ENCODE measurements around the gene SSH3.

Gene SSH3

DNA sequence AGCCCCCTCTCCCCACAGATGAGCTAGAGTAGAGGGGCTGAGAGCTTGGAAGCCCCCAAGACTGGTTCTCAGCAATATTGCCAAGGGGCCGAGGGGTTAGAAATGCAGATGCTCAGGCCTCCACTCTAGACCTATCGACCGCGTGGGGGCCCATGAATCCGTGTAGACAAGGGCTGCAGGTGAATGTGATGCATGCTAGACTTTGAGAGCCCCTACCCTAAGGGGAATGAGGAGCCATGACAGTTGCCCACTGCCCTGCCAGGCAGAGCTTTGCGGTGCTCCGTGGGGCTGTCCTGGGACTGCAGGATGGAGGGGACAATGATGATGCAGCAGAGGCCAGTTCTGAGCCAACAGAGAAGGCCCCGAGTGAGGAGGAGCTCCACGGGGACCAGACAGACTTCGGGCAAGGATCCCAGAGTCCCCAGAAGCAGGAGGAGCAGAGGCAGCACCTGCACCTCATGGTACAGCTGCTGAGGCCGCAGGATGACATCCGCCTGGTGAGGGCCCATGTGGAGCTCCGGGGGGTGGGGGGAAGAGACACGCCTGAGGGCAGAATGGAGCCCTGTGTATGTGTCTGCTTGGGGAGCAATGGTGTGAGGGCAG is 1.3 kb downstream of the SSH3 start:
- H3K9ac ChIP-seq (ENCODE audit: low read length): no peak overlapping the region
- peak overlapping the region; percentile 77 for H3K4me3 ChIP-seq (ENCODE audit: low read length)

DNA sequence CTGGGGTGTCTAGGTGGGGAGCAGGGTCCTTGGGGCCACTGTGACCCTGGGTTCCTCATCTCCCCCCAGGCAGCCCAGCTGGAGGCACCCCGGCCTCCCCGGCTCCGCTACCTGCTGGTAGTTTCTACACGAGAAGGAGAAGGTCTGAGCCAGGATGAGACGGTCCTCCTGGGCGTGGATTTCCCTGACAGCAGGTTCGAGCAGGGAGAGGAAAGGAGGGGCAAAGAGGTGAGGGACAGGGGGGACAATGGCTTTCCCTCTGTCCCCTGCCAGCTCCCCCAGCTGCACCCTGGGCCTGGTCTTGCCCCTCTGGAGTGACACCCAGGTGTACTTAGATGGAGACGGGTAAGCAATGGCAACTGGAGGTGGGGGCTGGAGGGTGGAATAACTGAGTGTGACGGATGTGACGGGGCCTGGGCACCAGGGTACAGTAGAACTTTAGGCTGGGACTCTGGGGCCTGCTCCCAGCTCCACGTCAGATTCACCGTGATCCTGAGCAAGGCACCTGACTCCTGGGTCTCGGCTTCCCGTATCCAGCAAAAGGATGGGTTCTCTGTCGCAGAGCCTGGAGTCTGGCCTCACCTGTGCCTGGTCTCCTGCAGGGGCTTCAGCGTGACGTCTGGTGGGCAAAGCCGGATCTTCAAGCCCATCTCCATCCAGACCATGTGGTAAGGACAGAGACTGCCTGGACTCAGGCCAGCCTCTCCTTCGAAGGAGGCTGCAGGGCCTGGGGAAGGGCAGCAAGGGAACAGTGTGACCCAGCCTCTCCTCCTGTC is 3.6 kb downstream of the SSH3 start:
- peaks cover 2% of the 10 kb centered on the region for H3K4me1 ChIP-seq (ENCODE audit: control insufficient read depth, low read depth, low read length)
- H3K36me3 ChIP-seq (ENCODE audit: control insufficient read depth, low read depth, low read length): no peaks in the 10 kb centered on the region
- H3K4me3 ChIP-seq (ENCODE audit: low read length): no peak overlapping the region
- H3K27me3 ChIP-seq (ENCODE audit: control insufficient read depth, insufficient read depth, low read length): peaks cover 12% of the 10 kb centered on the region
- H3K9me3 ChIP-seq (ENCODE audit: control insufficient read depth, low read depth, low read length): no peaks in the 10 kb centered on the region
- no peak overlapping the region for H3K9ac ChIP-seq (ENCODE audit: low read length)
- H3K27ac ChIP-seq (ENCODE audit: low read length): no peak overlapping the region

More for the DNA sequence above, 1.3 kb downstream of the SSH3 start:
- Histone ChIP-seq H3K9me3 (ENCODE audit: control insufficient read depth, low read depth, low read length) (no peaks in the 10 kb centered on the region), H3K4me1 (ENCODE audit: control insufficient read depth, low read depth, low read length) (peaks cover 5% of the 10 kb centered on the region), H3K36me3 (ENCODE audit: control insufficient read depth, low read depth, low read length) (peaks cover 3% of the 10 kb centered on the region), H3K27ac (ENCODE audit: low read length) (no peak overlapping the region), H3K27me3 (ENCODE audit: control insufficient read depth, insufficient read depth, low read length) (peaks cover 12% of the 10 kb centered on the region)

DNA sequence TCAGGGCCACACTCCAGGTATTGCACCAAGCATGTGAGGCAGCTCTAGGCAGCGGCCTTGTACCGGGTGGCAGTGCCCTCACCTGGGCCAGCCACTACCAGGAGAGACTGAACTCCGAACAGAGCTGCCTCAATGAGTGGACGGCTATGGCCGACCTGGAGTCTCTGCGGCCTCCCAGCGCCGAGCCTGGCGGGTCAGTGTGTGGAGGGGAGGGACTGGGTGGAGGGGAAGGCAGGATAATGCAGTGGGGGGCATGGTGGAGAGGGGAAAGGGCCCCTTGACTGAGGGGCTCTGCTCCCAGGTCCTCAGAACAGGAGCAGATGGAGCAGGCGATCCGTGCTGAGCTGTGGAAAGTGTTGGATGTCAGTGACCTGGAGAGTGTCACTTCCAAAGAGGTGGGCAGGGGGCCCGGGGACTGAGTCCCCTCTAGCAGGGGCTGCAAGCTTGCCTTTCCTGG is 4.2 kb downstream of the SSH3 start:
- no peaks in the 10 kb centered on the region for H3K4me1 ChIP-seq (ENCODE audit: control insufficient read depth, low read depth, low read length)
- H3K27ac ChIP-seq (ENCODE audit: low read length): no peak overlapping the region
- H3K9ac ChIP-seq (ENCODE audit: low read length): no peak overlapping the region
- H3K9me3 ChIP-seq (ENCODE audit: control insufficient read depth, low read depth, low read length): no peaks in the 10 kb centered on the region
- peaks cover 12% of the 10 kb centered on the region for H3K27me3 ChIP-seq (ENCODE audit: control insufficient read depth, insufficient read depth, low read length)
- H3K4me3 ChIP-seq (ENCODE audit: low read length): no peak overlapping the region
- no peaks in the 10 kb centered on the region for H3K36me3 ChIP-seq (ENCODE audit: control insufficient read depth, low read depth, low read length)

DNA sequence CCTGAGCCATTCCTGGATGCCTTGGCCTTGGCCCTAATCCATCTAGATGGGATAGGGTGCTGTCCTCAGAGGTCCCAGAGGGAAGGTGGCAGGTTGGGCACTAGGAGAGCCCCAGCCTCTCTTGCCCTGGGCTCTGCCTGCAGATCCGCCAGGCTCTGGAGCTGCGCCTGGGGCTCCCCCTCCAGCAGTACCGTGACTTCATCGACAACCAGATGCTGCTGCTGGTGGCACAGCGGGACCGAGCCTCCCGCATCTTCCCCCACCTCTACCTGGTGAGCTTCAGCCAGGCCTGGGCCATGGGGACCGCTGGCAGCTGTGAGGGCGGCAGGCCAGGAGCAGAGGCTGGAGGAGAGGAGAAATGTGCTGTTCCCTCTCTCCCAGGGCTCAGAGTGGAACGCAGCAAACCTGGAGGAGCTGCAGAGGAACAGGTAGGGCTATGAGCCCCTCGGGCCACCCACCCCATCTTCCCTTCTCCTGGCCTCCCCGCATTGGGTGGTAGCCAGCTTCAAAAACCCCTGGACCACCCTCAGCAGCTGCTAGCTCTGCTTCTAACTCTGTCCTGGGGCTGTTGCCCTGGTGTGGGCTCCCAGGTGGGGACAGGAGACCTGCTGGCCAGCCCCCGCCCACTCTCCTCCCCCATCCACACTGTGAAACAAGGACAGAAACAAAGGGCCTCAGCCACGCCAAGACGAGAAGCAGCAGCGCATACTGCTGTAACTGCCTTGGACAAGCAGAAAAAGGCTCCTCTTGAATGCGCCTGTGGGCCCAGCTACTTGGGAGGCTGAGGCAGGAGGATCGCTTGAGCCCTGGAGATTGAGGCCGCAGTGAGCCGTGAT is 4.9 kb downstream of the SSH3 start:
- Histone ChIP-seq H3K36me3 (ENCODE audit: control insufficient read depth, low read depth, low read length) (no peaks in the 10 kb centered on the region), H3K27ac (ENCODE audit: low read length) (no peak overlapping the region), H3K9ac (ENCODE audit: low read length) (no peak overlapping the region), H3K4me1 (ENCODE audit: control insufficient read depth, low read depth, low read length) (no peaks in the 10 kb centered on the region), H3K27me3 (ENCODE audit: control insufficient read depth, insufficient read depth, low read length) (peaks cover 12% of the 10 kb centered on the region), H3K9me3 (ENCODE audit: control insufficient read depth, low read depth, low read length) (no peaks in the 10 kb centered on the region), H3K4me3 (ENCODE audit: low read length) (no peak overlapping the region)

DNA sequence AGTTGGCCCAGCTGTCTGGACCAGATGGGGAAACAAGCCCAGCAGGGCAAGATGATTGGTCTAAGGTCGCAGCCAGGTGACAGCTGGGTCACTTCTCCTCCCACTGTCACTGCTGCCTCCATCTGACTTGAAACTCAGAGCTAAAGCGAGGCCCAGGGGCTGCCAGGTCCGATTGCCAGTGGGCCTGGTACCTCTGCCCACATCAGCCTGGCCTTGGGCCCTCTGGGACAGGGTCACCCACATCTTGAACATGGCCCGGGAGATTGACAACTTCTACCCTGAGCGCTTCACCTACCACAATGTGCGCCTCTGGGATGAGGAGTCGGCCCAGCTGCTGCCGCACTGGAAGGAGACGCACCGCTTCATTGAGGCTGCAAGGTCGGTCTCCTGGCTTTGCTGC is 5.8 kb downstream of the SSH3 start:
- Histone ChIP-seq H3K36me3 (ENCODE audit: control insufficient read depth, low read depth, low read length) (no peaks in the 10 kb centered on the region), H3K27ac (ENCODE audit: low read length) (no peak overlapping the region)

DNA sequence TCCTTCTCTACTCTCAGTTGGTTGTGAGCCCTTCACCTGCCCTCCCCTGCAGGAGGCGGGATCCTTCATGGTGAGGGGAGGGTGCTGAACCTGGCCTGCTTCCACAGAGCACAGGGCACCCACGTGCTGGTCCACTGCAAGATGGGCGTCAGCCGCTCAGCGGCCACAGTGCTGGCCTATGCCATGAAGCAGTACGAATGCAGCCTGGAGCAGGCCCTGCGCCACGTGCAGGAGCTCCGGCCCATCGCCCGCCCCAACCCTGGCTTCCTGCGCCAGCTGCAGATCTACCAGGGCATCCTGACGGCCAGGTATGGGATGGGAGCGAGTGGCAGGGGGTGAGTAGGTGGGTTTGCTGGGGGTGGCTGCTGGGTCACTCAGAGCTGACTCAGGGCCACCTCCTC is 6.3 kb downstream of the SSH3 start:
- H3K9me3 ChIP-seq (ENCODE audit: control insufficient read depth, low read depth, low read length): no peaks in the 10 kb centered on the region
- no peak overlapping the region for H3K9ac ChIP-seq (ENCODE audit: low read length)
- no peaks in the 10 kb centered on the region for H3K36me3 ChIP-seq (ENCODE audit: control insufficient read depth, low read depth, low read length)
- no peaks in the 10 kb centered on the region for H3K4me1 ChIP-seq (ENCODE audit: control insufficient read depth, low read depth, low read length)
- no peak overlapping the region for H3K4me3 ChIP-seq (ENCODE audit: low read length)
- peaks cover 3% of the 10 kb centered on the region for H3K27me3 ChIP-seq (ENCODE audit: control insufficient read depth, insufficient read depth, low read length)
- H3K27ac ChIP-seq (ENCODE audit: low read length): no peak overlapping the region

More for the DNA sequence above, 5.8 kb downstream of the SSH3 start:
- no peak overlapping the region for H3K4me3 ChIP-seq (ENCODE audit: low read length)
- peaks cover 8% of the 10 kb centered on the region for H3K27me3 ChIP-seq (ENCODE audit: control insufficient read depth, insufficient read depth, low read length)
- no peak overlapping the region for H3K9ac ChIP-seq (ENCODE audit: low read length)
- no peaks in the 10 kb centered on the region for H3K4me1 ChIP-seq (ENCODE audit: control insufficient read depth, low read depth, low read length)
- H3K9me3 ChIP-seq (ENCODE audit: control insufficient read depth, low read depth, low read length): no peaks in the 10 kb centered on the region

DNA sequence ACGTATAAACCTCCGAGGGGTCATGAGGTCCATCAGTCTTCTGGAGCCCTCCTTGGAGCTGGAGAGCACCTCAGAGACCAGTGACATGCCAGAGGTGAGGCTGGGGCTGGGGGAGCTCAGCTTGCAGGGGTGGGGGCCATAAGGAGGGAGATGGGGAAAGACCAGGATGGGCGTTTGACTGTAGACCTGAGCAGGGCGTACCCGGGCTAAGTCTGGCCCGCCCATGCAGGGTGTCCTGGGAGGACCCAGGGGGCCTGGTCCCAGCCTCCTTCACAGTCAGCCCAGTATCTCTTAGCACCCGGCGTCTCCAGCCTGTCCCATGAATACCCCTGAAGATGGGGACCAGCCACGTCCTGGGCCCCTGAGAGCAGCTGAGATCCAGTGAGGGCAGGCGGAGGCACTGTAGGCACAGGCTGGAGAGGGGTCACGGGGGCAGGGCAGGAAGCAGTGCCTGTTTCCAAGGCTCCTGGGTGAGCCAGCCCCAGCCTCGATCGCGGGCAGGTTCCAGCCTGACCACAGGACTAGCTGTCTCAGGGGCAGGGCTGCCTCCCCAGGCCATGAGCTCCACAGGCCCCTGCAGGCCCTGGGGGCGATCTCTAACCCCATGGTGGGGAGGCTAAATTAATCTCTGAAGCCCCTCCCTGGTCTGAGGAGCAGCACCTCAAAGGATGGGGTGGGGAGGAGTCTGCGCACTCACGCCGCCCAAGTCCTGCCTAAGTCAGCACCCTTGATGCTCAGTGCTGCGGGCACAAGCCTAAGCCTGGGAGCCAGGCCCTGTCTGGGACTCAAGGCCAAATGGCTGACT is 7.1 kb downstream of the SSH3 start:
- Histone ChIP-seq H3K4me3 (ENCODE audit: low read length) (no peak overlapping the region), H3K9ac (ENCODE audit: low read length) (no peak overlapping the region), H3K36me3 (ENCODE audit: control insufficient read depth, low read depth, low read length) (no peaks in the 10 kb centered on the region), H3K9me3 (ENCODE audit: control insufficient read depth, low read depth, low read length) (no peaks in the 10 kb centered on the region), H3K4me1 (ENCODE audit: control insufficient read depth, low read depth, low read length) (no peaks in the 10 kb centered on the region), H3K27ac (ENCODE audit: low read length) (no peak overlapping the region), H3K27me3 (ENCODE audit: control insufficient read depth, insufficient read depth, low read length) (peaks cover 4% of the 10 kb centered on the region)

DNA sequence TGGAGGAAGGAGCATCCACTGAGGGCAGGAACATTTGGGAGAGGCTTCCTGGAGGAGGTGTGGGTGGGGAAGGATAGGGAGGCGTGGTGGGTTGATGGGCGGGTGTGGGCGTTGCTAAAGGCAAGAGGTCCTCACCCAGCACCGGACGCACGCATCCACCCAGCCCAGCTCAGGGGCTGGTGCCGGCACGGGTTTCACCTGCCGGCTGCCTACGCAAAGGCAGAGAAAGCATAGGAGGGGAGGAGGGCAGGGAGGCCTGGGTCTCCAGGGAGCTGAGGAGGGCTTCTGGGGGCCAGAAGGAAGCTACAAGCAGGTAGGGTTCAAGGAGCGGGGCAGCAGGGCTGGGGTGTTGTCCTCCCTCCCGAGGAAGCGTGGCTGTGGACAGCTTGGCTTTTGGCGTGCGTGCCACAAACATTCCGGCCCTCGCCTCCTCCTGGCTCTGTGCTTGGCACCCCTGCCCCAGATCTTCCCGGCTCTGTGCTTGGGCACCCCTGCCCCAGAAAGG is 7.8 kb downstream of the SSH3 start:
- Histone ChIP-seq H3K4me3 (ENCODE audit: low read length) (no peak overlapping the region), H3K4me1 (ENCODE audit: control insufficient read depth, low read depth, low read length) (no peaks in the 10 kb centered on the region), H3K27ac (ENCODE audit: low read length) (no peak overlapping the region), H3K9me3 (ENCODE audit: control insufficient read depth, low read depth, low read length) (no peaks in the 10 kb centered on the region), H3K36me3 (ENCODE audit: control insufficient read depth, low read depth, low read length) (no peaks in the 10 kb centered on the region), H3K27me3 (ENCODE audit: control insufficient read depth, insufficient read depth, low read length) (peaks cover 8% of the 10 kb centered on the region), H3K9ac (ENCODE audit: low read length) (no peak overlapping the region)

DNA sequence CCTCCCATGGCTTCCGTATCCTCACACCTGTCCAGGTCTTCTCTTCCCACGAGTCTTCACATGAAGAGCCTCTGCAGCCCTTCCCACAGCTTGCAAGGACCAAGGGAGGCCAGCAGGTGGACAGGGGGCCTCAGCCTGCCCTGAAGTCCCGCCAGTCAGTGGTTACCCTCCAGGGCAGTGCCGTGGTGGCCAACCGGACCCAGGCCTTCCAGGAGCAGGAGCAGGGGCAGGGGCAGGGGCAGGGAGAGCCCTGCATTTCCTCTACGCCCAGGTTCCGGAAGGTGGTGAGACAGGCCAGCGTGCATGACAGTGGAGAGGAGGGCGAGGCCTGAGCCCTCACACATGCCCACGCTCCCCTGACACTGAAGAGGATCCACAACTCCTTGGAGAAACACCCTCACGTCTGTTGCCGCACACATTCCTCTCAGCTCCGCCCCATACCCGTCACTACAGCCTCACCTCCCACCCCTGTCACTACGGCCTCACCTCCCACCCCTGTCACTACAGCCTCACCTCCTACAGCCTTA is 8.3 kb downstream of the SSH3 start:
- no peaks in the 10 kb centered on the region for H3K4me1 ChIP-seq (ENCODE audit: control insufficient read depth, low read depth, low read length)
- H3K4me3 ChIP-seq (ENCODE audit: low read length): no peak overlapping the region
- H3K27me3 ChIP-seq (ENCODE audit: control insufficient read depth, insufficient read depth, low read length): peaks cover 8% of the 10 kb centered on the region
- no peak overlapping the region for H3K27ac ChIP-seq (ENCODE audit: low read length)
- H3K9me3 ChIP-seq (ENCODE audit: control insufficient read depth, low read depth, low read length): no peaks in the 10 kb centered on the region
- no peaks in the 10 kb centered on the region for H3K36me3 ChIP-seq (ENCODE audit: control insufficient read depth, low read depth, low read length)
- no peak overlapping the region for H3K9ac ChIP-seq (ENCODE audit: low read length)

DNA sequence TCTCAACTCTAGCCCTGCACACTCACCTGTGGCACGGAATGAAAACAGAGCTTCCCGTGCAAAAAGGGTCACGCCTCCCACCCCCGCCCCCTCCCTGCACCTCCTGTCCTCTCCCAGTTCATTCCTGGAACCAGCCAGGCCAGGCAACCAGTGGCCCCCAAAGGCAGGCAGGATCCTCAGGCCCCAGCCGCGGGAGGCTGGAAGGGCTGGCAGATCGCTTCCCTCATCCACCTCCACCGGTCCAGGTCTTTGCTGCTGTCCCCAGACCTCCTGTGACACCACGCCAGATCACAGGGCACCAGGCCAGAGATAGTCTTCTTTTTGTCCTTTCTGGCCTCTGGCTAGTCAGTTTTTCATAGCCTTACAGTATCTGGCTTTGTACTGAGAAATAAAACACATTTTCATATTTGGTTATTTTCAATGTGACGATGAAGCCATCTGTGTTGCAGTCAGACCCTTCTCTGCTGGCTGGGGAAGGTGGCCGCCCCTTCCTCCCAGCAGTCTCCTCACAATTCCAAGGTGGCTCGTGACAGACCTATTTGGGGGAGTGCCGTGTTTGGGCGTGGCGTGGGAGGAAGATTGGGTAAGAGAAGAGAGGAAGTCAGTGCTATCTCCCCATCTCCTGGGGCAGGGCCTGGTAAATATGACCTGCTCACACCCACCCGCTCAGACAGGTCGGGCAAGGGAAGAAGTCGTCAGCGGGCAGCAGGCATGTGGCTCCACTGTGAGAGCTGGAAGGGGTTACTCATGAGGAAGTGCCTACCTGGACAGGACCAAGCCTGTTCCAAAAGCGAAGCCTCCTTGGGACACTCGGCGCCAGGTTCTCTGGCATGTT is 9.1 kb downstream of the SSH3 start:
- Histone ChIP-seq H3K9ac (ENCODE audit: low read length) (no peak overlapping the region), H3K9me3 (ENCODE audit: control insufficient read depth, low read depth, low read length) (no peaks in the 10 kb centered on the region), H3K27ac (ENCODE audit: low read length) (no peak overlapping the region), H3K4me3 (ENCODE audit: low read length) (no peak overlapping the region), H3K27me3 (ENCODE audit: control insufficient read depth, insufficient read depth, low read length) (peaks cover 8% of the 10 kb centered on the region), H3K36me3 (ENCODE audit: control insufficient read depth, low read depth, low read length) (no peaks in the 10 kb centered on the region), H3K4me1 (ENCODE audit: control insufficient read depth, low read depth, low read length) (no peaks in the 10 kb centered on the region)
